ENCODE measurements around the gene CHCHD4.

Gene CHCHD4

DNA sequence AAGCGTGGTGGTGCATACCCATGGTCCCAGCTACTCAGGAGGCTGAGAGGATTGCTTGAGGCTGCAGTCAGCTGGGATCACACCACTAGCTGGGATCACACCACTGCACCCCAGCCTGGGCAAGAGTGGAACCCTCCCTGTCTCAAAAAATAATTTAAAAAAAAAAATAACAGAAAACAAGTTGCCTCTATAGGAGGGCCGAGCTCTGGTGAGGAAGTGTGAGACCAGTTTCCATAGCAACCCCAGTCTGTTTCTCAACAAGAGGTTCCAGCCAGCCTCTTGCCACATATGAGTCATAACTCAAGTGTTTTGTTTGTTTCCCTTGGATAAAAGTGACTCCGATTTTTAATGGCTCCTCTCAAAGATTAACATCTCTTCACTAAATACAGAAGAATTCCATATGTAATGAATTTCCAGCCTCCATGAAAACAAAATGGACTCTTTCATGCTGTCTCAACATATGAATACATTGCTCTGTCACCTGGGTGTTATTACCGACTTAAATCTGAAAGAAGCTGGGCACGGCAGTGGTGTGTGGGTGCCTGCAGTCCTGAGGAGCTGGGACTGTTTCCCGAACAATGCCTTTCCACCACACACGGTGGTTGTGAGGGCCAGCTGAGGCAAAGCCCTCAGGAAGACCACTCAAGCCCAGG is 19.9 kb upstream of the CHCHD4 start (continued):
- TF ChIP-seq, protein P1, sequence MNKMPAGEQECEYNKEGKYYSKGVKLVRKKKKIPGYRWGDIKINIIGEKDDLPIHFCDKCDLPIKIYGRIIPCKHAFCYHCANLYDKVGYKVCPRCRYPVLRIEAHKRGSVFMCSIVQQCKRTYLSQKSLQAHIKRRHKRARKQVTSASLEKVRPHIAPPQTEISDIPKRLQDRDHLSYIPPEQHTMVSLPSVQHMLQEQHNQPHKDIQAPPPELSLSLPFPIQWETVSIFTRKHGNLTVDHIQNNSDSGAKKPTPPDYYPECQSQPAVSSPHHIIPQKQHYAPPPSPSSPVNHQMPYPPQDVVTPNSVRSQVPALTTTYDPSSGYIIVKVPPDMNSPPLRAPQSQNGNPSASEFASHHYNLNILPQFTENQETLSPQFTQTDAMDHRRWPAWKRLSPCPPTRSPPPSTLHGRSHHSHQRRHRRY (tag by site-specific recombination; IDR thresholded peaks at IDR 0.05) = no peak
- TF ChIP-seq ZNF48 (tag by site-specific recombination; IDR thresholded peaks at IDR 0.05) (no peak), ZNF704 (tag by site-specific recombination; IDR thresholded peaks at IDR 0.05) (no peak), SCRT1 (tag by site-specific recombination; IDR thresholded peaks at IDR 0.05; ENCODE audit: borderline replicate concordance) (no peak), SETDB1 (IDR thresholded peaks at IDR 0.05; ENCODE audit: insufficient read length, low read length) (no peak), ZNF362 (tag by site-specific recombination; IDR thresholded peaks at IDR 0.05) (no peak), PRDM1 (tag by site-specific recombination; IDR thresholded peaks at IDR 0.05) (peak; percentile 86), ZNF146 (tag by site-specific recombination; IDR thresholded peaks at IDR 0.05) (no peak), ZNF10 (tag by site-specific recombination; IDR thresholded peaks at IDR 0.05) (no peak), IKZF3 (tag by site-specific recombination; IDR thresholded peaks at IDR 0.05) (peak; percentile 91), ZNF211 (tag by site-specific recombination; IDR thresholded peaks at IDR 0.05; ENCODE audit: low read depth) (no peak), ZNF114 (tag by site-specific recombination; IDR thresholded peaks at IDR 0.05) (no peak), ZNF529 (tag by site-specific recombination; IDR thresholded peaks at IDR 0.05; ENCODE audit: insufficient replicate concordance) (no peak), ZNF548 (tag by site-specific recombination; IDR thresholded peaks at IDR 0.05) (no peak), ZNF335 (tag by site-specific recombination; conservative IDR thresholded peaks at IDR 0.05) (no peak), GLIS2 (tag by site-specific recombination; IDR thresholded peaks at IDR 0.05) (no peak), ZNF112 (tag by site-specific recombination; IDR thresholded peaks at IDR 0.05) (no peak), ZFP3 (tag by site-specific recombination; IDR thresholded peaks at IDR 0.05; ENCODE audit: low read depth) (no peak), SP7 (tag by site-specific recombination; IDR thresholded peaks at IDR 0.05) (peak; percentile 82), ZNF558 (tag by site-specific recombination; IDR thresholded peaks at IDR 0.05) (no peak), ZNF433 (tag by site-specific recombination; IDR thresholded peaks at IDR 0.05; ENCODE audit: low read depth) (no peak), ZNF184 (tag by site-specific recombination; IDR thresholded peaks at IDR 0.05) (peak; percentile 55; the same call in 1 of the 2 replicates), KLF10 (tag by site-specific recombination; IDR thresholded peaks at IDR 0.05) (peak; percentile 45), ZNF701 (tag by site-specific recombination; IDR thresholded peaks at IDR 0.05) (no peak)
- TF ChIP-seq, protein P2, sequence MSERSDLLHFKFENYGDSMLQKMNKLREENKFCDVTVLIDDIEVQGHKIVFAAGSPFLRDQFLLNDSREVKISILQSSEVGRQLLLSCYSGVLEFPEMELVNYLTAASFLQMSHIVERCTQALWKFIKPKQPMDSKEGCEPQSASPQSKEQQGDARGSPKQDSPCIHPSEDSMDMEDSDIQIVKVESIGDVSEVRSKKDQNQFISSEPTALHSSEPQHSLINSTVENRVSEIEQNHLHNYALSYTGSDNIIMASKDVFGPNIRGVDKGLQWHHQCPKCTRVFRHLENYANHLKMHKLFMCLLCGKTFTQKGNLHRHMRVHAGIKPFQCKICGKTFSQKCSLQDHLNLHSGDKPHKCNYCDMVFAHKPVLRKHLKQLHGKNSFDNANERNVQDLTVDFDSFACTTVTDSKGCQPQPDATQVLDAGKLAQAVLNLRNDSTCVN (tag by site-specific recombination; optimal IDR thresholded peaks at IDR 0.05) = no peak
- TF ChIP-seq, protein P3, sequence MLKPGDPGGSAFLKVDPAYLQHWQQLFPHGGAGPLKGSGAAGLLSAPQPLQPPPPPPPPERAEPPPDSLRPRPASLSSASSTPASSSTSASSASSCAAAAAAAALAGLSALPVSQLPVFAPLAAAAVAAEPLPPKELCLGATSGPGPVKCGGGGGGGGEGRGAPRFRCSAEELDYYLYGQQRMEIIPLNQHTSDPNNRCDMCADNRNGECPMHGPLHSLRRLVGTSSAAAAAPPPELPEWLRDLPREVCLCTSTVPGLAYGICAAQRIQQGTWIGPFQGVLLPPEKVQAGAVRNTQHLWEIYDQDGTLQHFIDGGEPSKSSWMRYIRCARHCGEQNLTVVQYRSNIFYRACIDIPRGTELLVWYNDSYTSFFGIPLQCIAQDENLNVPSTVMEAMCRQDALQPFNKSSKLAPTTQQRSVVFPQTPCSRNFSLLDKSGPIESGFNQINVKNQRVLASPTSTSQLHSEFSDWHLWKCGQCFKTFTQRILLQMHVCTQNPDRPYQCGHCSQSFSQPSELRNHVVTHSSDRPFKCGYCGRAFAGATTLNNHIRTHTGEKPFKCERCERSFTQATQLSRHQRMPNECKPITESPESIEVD (tag by site-specific recombination; IDR thresholded peaks at IDR 0.05) = peak; percentile 95
- TF ChIP-seq, protein P4, sequence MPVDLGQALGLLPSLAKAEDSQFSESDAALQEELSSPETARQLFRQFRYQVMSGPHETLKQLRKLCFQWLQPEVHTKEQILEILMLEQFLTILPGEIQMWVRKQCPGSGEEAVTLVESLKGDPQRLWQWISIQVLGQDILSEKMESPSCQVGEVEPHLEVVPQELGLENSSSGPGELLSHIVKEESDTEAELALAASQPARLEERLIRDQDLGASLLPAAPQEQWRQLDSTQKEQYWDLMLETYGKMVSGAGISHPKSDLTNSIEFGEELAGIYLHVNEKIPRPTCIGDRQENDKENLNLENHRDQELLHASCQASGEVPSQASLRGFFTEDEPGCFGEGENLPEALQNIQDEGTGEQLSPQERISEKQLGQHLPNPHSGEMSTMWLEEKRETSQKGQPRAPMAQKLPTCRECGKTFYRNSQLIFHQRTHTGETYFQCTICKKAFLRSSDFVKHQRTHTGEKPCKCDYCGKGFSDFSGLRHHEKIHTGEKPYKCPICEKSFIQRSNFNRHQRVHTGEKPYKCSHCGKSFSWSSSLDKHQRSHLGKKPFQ (tag by site-specific recombination; IDR thresholded peaks at IDR 0.05) = peak; percentile 95
- TF ChIP-seq, protein P5, sequence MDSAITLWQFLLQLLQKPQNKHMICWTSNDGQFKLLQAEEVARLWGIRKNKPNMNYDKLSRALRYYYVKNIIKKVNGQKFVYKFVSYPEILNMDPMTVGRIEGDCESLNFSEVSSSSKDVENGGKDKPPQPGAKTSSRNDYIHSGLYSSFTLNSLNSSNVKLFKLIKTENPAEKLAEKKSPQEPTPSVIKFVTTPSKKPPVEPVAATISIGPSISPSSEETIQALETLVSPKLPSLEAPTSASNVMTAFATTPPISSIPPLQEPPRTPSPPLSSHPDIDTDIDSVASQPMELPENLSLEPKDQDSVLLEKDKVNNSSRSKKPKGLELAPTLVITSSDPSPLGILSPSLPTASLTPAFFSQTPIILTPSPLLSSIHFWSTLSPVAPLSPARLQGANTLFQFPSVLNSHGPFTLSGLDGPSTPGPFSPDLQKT (IDR thresholded peaks at IDR 0.05; ENCODE audit: borderline replicate concordance, low read depth, low read length) = no peak

Data from HEK293 (cell line).